Measurements from ENCODE around the gene ZBTB7C. TPM values are rescaled to one million over a fixed set of nuclear protein-coding genes. Genes with fewer than 3 reads are reported as not detected.
A peak's percentile ranks its signal among the peaks of the same experiment; 100 is the strongest.

The ZBTB7C gene
- total RNA-seq, 6 donors from 2014 or later, result 6.1 to 18.1 (median 12.2) TPM

- H3K27me3 ChIP-seq, result peaks cover 0 to 6% (median 1%) of the 10 kb centered on the region in 4 donors
- peak overlapping the region in 3 of 4 donors; percentile 50 to 72 (median 71) for H3K4me3 ChIP-seq
- H3K9me3 ChIP-seq, result no peaks in the 10 kb centered on the region
- H3K27ac ChIP-seq, result peak overlapping the region; percentile 51 to 76 (median 73)
- peak in 1 of 2 donors; percentile 29 for DNase-seq
- TF ChIP-seq POLR2AphosphoS5 (IDR thresholded peaks at IDR 0.05) (no peak), CTCF (IDR thresholded peaks at IDR 0.05) (no peak), POLR2A (IDR thresholded peaks at IDR 0.05) (no peak), EP300 (IDR thresholded peaks at IDR 0.05) (no peak)
- H3K36me3 ChIP-seq, result no peaks in the 10 kb centered on the region
- 47 to 52% methylated on average over 10 of the region's 10 CpGs for WGBS, 2 donors
- peaks cover 19 to 68% (median 58%) of the 10 kb centered on the region in 4 donors for H3K4me1 ChIP-seq
- no peak for ATAC-seq (ENCODE audit: low FRiP score in 2 of 2)
These were observed 271.7 kb downstream of the ZBTB7C start for GRCh38 chr18:48137374-48138081.

GRCh38 chr18:48136827-48137373, 272.3 kb downstream of the ZBTB7C start:
- WGBS, 2 donors, result 15 to 27% methylated on average over 10 to 13 of the region's 51 CpGs

GRCh38 chr18:48136051-48136826, 272.9 kb downstream of the ZBTB7C start:
- Histone ChIP-seq H3K27ac (peak overlapping the region; percentile 51 to 76 (median 73)), H3K4me1 (peaks cover 19 to 64% (median 54%) of the 10 kb centered on the region in 4 donors), H3K9me3 (no peaks in the 10 kb centered on the region), H3K4me3 (peak overlapping the region; percentile 22 to 72 (median 60)), H3K27me3 (peaks cover 0 to 6% (median 1%) of the 10 kb centered on the region in 4 donors), H3K36me3 (no peaks in the 10 kb centered on the region)
- WGBS, 2 donors, result 0 to 1% methylated on average over 22 to 34 of the region's 65 CpGs
- TF ChIP-seq CTCF (IDR thresholded peaks at IDR 0.05) (peak in 1 of 6 experiments; percentile 25), EP300 (IDR thresholded peaks at IDR 0.05) (no peak), POLR2A (IDR thresholded peaks at IDR 0.05) (no peak)
- DNase-seq (peak in 1 of 2 donors; percentile 89), ATAC-seq (ENCODE audit: low FRiP score in 2 of 2) (peak in 1 of 2 donors; percentile 18)

More at GRCh38 chr18:48136827-48137373, 272.3 kb downstream of the ZBTB7C start:
- Histone ChIP-seq H3K4me1 (peaks cover 19 to 64% (median 58%) of the 10 kb centered on the region in 4 donors), H3K27me3 (peaks cover 0 to 6% (median 1%) of the 10 kb centered on the region in 4 donors), H3K4me3 (peak overlapping the region; percentile 22 to 72 (median 60)), H3K27ac (peak overlapping the region; percentile 51 to 76 (median 73)), H3K9me3 (no peaks in the 10 kb centered on the region), H3K36me3 (no peaks in the 10 kb centered on the region)
- no peak for TF ChIP-seq POLR2AphosphoS5 (IDR thresholded peaks at IDR 0.05)
- TF ChIP-seq EP300 (IDR thresholded peaks at IDR 0.05), result no peak
- peak in 2 of 4 donors; percentile 40 to 58 for TF ChIP-seq POLR2A (IDR thresholded peaks at IDR 0.05)
- peak in 1 of 6 experiments; percentile 20 for TF ChIP-seq CTCF (IDR thresholded peaks at IDR 0.05)
- ATAC-seq (ENCODE audit: low FRiP score in 2 of 2), result peak in 1 of 2 donors; percentile 31
- DNase-seq, result peak; percentile 53 to 87

GRCh38 chr18:48135436-48135966, 273.7 kb downstream of the ZBTB7C start:
- Histone ChIP-seq H3K36me3 (no peaks in the 10 kb centered on the region), H3K27me3 (peaks cover 0 to 6% (median 1%) of the 10 kb centered on the region in 4 donors), H3K27ac (peak overlapping the region in 1 of 4 donors; percentile 73), H3K4me1 (peaks cover 19 to 62% (median 50%) of the 10 kb centered on the region in 4 donors), H3K9me3 (no peaks in the 10 kb centered on the region), H3K4me3 (peak overlapping the region; percentile 22 to 72 (median 60))
- TF ChIP-seq CTCF (IDR thresholded peaks at IDR 0.05) (no peak), POLR2AphosphoS5 (IDR thresholded peaks at IDR 0.05) (no peak), POLR2A (IDR thresholded peaks at IDR 0.05) (no peak), EP300 (IDR thresholded peaks at IDR 0.05) (no peak)
- WGBS, 2 donors, result 24 to 36% methylated on average over 13 to 14 of the region's 14 CpGs
- DNase-seq, result no peak
- ATAC-seq (ENCODE audit: low FRiP score in 2 of 2), result no peak
